Right cardiac atrium (tissue), 5 donors: ENCODE measurements around the gene PRDM16. TPM values are rescaled to one million over a fixed set of nuclear protein-coding genes. Genes with fewer than 3 reads are reported as not detected.

ENCODE experiments used
- ATAC-seq, 2 donors: fragments of 200-7000 bp; cut with Tn5 transposase; one replicate each; pipeline versions ENCODE4 v1.8.0 to v1.9.1; 2020; ENCODE audit warnings: moderate library complexity in 2 of 2, mild to moderate bottlenecking in 1 of 2
- DNase-seq, 3 donors: peaks; one replicate each; pipeline ENCODE4 v3.0.0-alpha.2; 2020
- H3K27ac ChIP-seq: one replicate; pipeline ENCODE4 v1.5.1; 2013; ENCODE audit warnings: mild to moderate bottlenecking, low read length, control low read depth, moderate library complexity
- H3K27me3 ChIP-seq: one replicate; pipeline ENCODE4 v1.6.1; 2013; ENCODE audit not compliant: control insufficient read depth, insufficient read depth
- H3K4me1 ChIP-seq: one replicate; pipeline ENCODE4 v1.6.1; 2013; ENCODE audit warnings: low read length; ENCODE audit not compliant: control insufficient read depth, insufficient read depth
- H3K4me3 ChIP-seq: one replicate; pipeline ENCODE4 v1.5.1; 2013; ENCODE audit warnings: low read length, control low read depth
- H3K9me3 ChIP-seq: one replicate; pipeline ENCODE4 v1.6.1; 2013; ENCODE audit warnings: low read length; ENCODE audit not compliant: control insufficient read depth
- WGBS: extraction: QIAGEN DNeasy Blood & Tissue Kit; methylation state at CpG from one replicate; pipeline ENCODE4 v1.1.7; 2013; 5-methylcytosine and 5-hydroxymethylcytosine counted together
- intact Hi-C, 4 donors: fragments of 100-400 bp; cut with DNase I; formaldehyde crosslinking; loops; one replicate each; pipeline versions ENCODE4 v1.11.0 to v1.14.0; 2022 to 2023
- polyA plus RNA-seq: library from polyadenylated mRNA; stranded (reverse); fragments of 200-250 nt; gene quantifications from one replicate; pipeline ENCODE4 v1.2.3, GENCODE V29; 2013
- total RNA-seq, 4 donors: library from RNA; stranded (reverse); fragmentation: NEBNext Ultra II Directional; extraction: Animal tissue kit (Norgen Biotek cat#: 25700); gene quantifications; one replicate each; pipeline ENCODE4 v1.2.1, GENCODE V29; 2021
- donor health status: healthy with polysubstance abuse.
- donor health status: DM: no; HTN: yes; CAD: no.
- donor health status: DM: no; HTN: no; CAD: no.
- donor health status: DM: no; HTN: yes; CAD: no; lungs with severe emphysema.
- donor health status: DM: yes; HTN: yes; CAD: no.

The PRDM16 gene
- total and polyA plus RNA-seq, 5 donors = 1.1 to 2.9 (median 1.9) TPM

- ATAC-seq (no peak), DNase-seq (no peak)
- H3K9me3 ChIP-seq = no peaks in the 10 kb centered on the region
- no peaks in the 10 kb centered on the region for H3K27me3 ChIP-seq
- WGBS = 87% methylated on average over 13 of the region's 13 CpGs
- intact Hi-C loops = no loop called here
- H3K4me1 ChIP-seq = no peaks in the 10 kb centered on the region
- no peak overlapping the region for H3K4me3 ChIP-seq
- no peak overlapping the region for H3K27ac ChIP-seq
Observed at GRCh38 chr1:3153197-3153596, 84.2 kb downstream of the PRDM16 start.

GRCh38 chr1:3153902-3154795 is 85.1 kb downstream of the PRDM16 start:
- DNase-seq (no peak), ATAC-seq (no peak)
- no peaks in the 10 kb centered on the region for H3K9me3 ChIP-seq
- H3K27me3 ChIP-seq = no peaks in the 10 kb centered on the region
- 80% methylated on average over 38 of the region's 38 CpGs for WGBS
- no peak overlapping the region for H3K27ac ChIP-seq
- intact Hi-C loops = no loop called here
- H3K4me3 ChIP-seq = no peak overlapping the region
- H3K4me1 ChIP-seq = no peaks in the 10 kb centered on the region

- Histone ChIP-seq H3K27me3 (no peaks in the 10 kb centered on the region), H3K4me1 (no peaks in the 10 kb centered on the region), H3K9me3 (no peaks in the 10 kb centered on the region), H3K4me3 (no peak overlapping the region), H3K27ac (no peak overlapping the region)
- peak in 1 of 3 donors; percentile 43 for DNase-seq
- intact Hi-C loops = no loop called here
- ATAC-seq = peak; percentile 17 to 45
- WGBS = 49% methylated on average over 42 of the region's 42 CpGs
Observed at GRCh38 chr1:3155056-3155925, 86.3 kb downstream of the PRDM16 start.

- intact Hi-C loops = no loop called here
- H3K4me1 ChIP-seq = no peaks in the 10 kb centered on the region
- no peak overlapping the region for H3K4me3 ChIP-seq
- H3K27me3 ChIP-seq = no peaks in the 10 kb centered on the region
- no peak overlapping the region for H3K27ac ChIP-seq
- DNase-seq (no peak), ATAC-seq (no peak)
- H3K9me3 ChIP-seq = no peaks in the 10 kb centered on the region
- 62% methylated on average over 5 of the region's 5 CpGs for WGBS
Observed at GRCh38 chr1:3155926-3156220, 86.9 kb downstream of the PRDM16 start.

GRCh38 chr1:3156936-3157335 is 87.9 kb downstream of the PRDM16 start:
- Histone ChIP-seq H3K4me1 (no peaks in the 10 kb centered on the region), H3K27me3 (no peaks in the 10 kb centered on the region), H3K4me3 (no peak overlapping the region), H3K27ac (no peak overlapping the region), H3K9me3 (no peaks in the 10 kb centered on the region)
- ATAC-seq = no peak
- DNase-seq = peak in 1 of 3 donors; percentile 37
- 92% methylated on average over 19 of the region's 19 CpGs for WGBS
- intact Hi-C loops = no loop called here

- H3K4me1 ChIP-seq = no peaks in the 10 kb centered on the region
- no peaks in the 10 kb centered on the region for H3K27me3 ChIP-seq
- no peaks in the 10 kb centered on the region for H3K9me3 ChIP-seq
- no peak for DNase-seq
- intact Hi-C loops = no loop called here
- no peak overlapping the region for H3K4me3 ChIP-seq
- H3K27ac ChIP-seq = no peak overlapping the region
- no peak for ATAC-seq
- 84% methylated on average over 4 of the region's 4 CpGs for WGBS
Observed at GRCh38 chr1:3158347-3158746, 89.3 kb downstream of the PRDM16 start.

GRCh38 chr1:3159121-3159520 is 90.1 kb downstream of the PRDM16 start:
- Histone ChIP-seq H3K9me3 (no peaks in the 10 kb centered on the region), H3K4me3 (no peak overlapping the region), H3K27me3 (no peaks in the 10 kb centered on the region), H3K27ac (no peak overlapping the region), H3K4me1 (no peaks in the 10 kb centered on the region)
- intact Hi-C loops = no loop called here
- 88% methylated on average over 10 of the region's 10 CpGs for WGBS
- DNase-seq = no peak
- no peak for ATAC-seq

- Histone ChIP-seq H3K4me1 (no peaks in the 10 kb centered on the region), H3K9me3 (no peaks in the 10 kb centered on the region), H3K4me3 (no peak overlapping the region), H3K27me3 (no peaks in the 10 kb centered on the region), H3K27ac (no peak overlapping the region)
- intact Hi-C loops = no loop called here
- DNase-seq = no peak
- ATAC-seq = no peak
- WGBS = 72% methylated on average over 8 of the region's 8 CpGs
Observed at GRCh38 chr1:3159996-3160395, 91.0 kb downstream of the PRDM16 start.

- Histone ChIP-seq H3K27ac (no peak overlapping the region), H3K27me3 (no peaks in the 10 kb centered on the region), H3K4me3 (no peak overlapping the region), H3K9me3 (no peaks in the 10 kb centered on the region), H3K4me1 (no peaks in the 10 kb centered on the region)
- DNase-seq (no peak), ATAC-seq (no peak)
- intact Hi-C loops = no loop called here
- 74% methylated on average over 12 of the region's 12 CpGs for WGBS
Observed at GRCh38 chr1:3160647-3161145, 91.7 kb downstream of the PRDM16 start.

GRCh38 chr1:3161176-3161840 is 92.3 kb downstream of the PRDM16 start:
- DNase-seq = peak in 1 of 3 donors; percentile 41
- Histone ChIP-seq H3K4me3 (no peak overlapping the region), H3K4me1 (no peaks in the 10 kb centered on the region), H3K9me3 (no peaks in the 10 kb centered on the region), H3K27me3 (no peaks in the 10 kb centered on the region), H3K27ac (no peak overlapping the region)
- peak in 1 of 2 donors; percentile 81 for ATAC-seq
- WGBS = 58% methylated on average over 30 of the region's 30 CpGs
- intact Hi-C loops = no loop called here
